Uterus (tissue), 2 donors: Measurements from ENCODE around the gene SLITRK4.

Experiments
- POLR2A ChIP-seq, 2 donors: fragments of 450-650 bp; IDR thresholded peaks; one replicate each; pipeline ENCODE4 v1.6.1; 2016; ENCODE audit warnings: antibody characterized with exemption in 2 of 2, mild to moderate bottlenecking in 1 of 2, moderate library complexity in 1 of 2
- TF ChIP-seq, protein P1 (sequence below), 4 experiments: fragments of 200-600 bp in 2 of 4; fragments of 450-650 bp in 2 of 4; sonication (generic) in 2 of 4; IDR thresholded peaks; one replicate each; pipeline ENCODE4 v1.5.1; 2016 to 2019; ENCODE audit warnings: antibody characterized with exemption in 4 of 4, mild to moderate bottlenecking in 2 of 4, moderate library complexity in 1 of 4

DNA sequence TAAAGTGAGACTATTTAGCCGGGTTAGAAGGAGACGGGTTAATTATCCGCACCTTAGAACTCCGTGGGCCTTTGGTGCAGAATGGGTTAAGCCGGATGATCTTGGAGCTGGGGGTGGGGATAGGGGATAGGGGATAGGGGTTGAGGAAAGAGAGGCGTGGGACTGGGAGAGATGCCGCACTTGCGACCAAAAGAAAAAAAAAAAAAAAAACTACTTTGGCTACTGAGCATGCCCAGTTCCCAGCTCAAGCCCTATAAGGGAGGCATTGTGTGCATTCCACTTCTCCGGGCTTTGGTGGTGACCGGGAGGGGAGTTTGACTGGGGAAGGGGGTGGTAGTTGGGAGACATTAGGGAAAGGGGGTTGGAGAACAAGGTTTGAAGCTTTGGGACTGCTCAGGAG is at the start of gene SLITRK4:
- TF ChIP-seq, protein P1, sequence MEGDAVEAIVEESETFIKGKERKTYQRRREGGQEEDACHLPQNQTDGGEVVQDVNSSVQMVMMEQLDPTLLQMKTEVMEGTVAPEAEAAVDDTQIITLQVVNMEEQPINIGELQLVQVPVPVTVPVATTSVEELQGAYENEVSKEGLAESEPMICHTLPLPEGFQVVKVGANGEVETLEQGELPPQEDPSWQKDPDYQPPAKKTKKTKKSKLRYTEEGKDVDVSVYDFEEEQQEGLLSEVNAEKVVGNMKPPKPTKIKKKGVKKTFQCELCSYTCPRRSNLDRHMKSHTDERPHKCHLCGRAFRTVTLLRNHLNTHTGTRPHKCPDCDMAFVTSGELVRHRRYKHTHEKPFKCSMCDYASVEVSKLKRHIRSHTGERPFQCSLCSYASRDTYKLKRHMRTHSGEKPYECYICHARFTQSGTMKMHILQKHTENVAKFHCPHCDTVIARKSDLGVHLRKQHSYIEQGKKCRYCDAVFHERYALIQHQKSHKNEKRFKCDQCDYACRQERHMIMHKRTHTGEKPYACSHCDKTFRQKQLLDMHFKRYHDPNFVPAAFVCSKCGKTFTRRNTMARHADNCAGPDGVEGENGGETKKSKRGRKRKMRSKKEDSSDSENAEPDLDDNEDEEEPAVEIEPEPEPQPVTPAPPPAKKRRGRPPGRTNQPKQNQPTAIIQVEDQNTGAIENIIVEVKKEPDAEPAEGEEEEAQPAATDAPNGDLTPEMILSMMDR (IDR thresholded peaks at IDR 0.05): no peak
- TF ChIP-seq POLR2A (IDR thresholded peaks at IDR 0.05): no peak
